HCT116 (cell line): ENCODE results near the gene KRT7. TPM values are rescaled to one million over a fixed set of nuclear protein-coding genes. Genes with fewer than 3 reads are reported as not detected.

Experiments used
- ATAC-seq: fragments of 200-7000 bp; cut with Tn5 transposase; 2 replicates; pipeline ENCODE4 v1.9.1; 2020; ENCODE audit warnings: mild to moderate bottlenecking, moderate library complexity
- BruUV-seq: library from RNA; stranded (reverse); fragments of 400-500 nt; replicated peaks from 2 replicates; lab custom pipeline; 2021; lab: Mats Ljungman, UMichigan
- CTCF ChIA-PET: fragments of 300-600 bp; sonication (Branson Sonifier 250); formaldehyde crosslinking; loops from one replicate; lab custom pipeline; 2021; ENCODE audit warnings: antibody characterized with exemption; lab: Charles Lee
- POLR2A ChIA-PET: fragments of 300-600, 350-600 bp; sonication (Branson Sonifier 250); formaldehyde crosslinking; loops from one replicate; lab custom pipeline; 2021; ENCODE audit warnings: antibody characterized with exemption; lab: Charles Lee
- RAD21 ChIA-PET, 2 experiments: fragments of 300-600 bp; sonication (Branson Sonifier 250); formaldehyde crosslinking; loops; one replicate each; lab custom pipeline; 2023; ENCODE audit warnings: low total read pairs in 2 of 2; ENCODE audit not compliant: uncharacterized antibody in 2 of 2, unreplicated experiment in 2 of 2, low non-redundant PET in 1 of 2; lab: Charles Lee
- DNase-seq: peaks from one replicate; pipeline ENCODE4 v3.0.0-alpha.2; 2010; ENCODE audit warnings: low read depth, low spot score
- H2AFZ ChIP-seq: fragments of 200-600 bp; shearing (Covaris generic), sonication (generic); 2 replicates; pipeline ENCODE4 v1.6.1; 2017; ENCODE audit warnings: low read depth, mixed run types, mixed read lengths, antibody characterized with exemption, low read length; ENCODE audit not compliant: poor library complexity, severe bottlenecking
- H3K27ac ChIP-seq: 2 replicates; pipeline ENCODE4 v1.5.1; 2012; ENCODE audit warnings: low read depth, low read length
- H3K27me3 ChIP-seq: fragments of 200-600 bp; sonication (generic); 2 replicates; pipeline ENCODE4 v1.6.1; 2016; ENCODE audit warnings: mixed run types, low read length, mixed read lengths; ENCODE audit not compliant: insufficient read depth
- H3K36me3 ChIP-seq, 2 experiments: fragments of 200-500 bp in 1 of 2; fragments of 200-600 bp in 1 of 2; sonication (Bioruptor generic) in 1 of 2; sonication (generic) in 1 of 2; 2 replicates each; pipeline versions ENCODE4 v1.5.1 to v1.6.1; 2014 to 2016; ENCODE audit warnings: low read length in 2 of 2, inconsistent platforms in 1 of 2, mixed read lengths in 1 of 2, mixed run types in 1 of 2; ENCODE audit not compliant: insufficient read depth in 2 of 2, control insufficient read depth in 1 of 2
- H3K4me1 ChIP-seq, 2 experiments: fragments of 200-600 bp in 1 of 2; sonication (generic) in 1 of 2; 2 replicates each; pipeline versions ENCODE4 v1.5.1 to v1.6.1; 2012 to 2017; ENCODE audit warnings: low read length in 2 of 2, inconsistent platforms in 1 of 2, mild to moderate bottlenecking in 1 of 2, mixed read lengths in 1 of 2, mixed run types in 1 of 2, moderate library complexity in 1 of 2; ENCODE audit not compliant: insufficient read depth in 2 of 2, control insufficient read depth in 1 of 2
- H3K4me2 ChIP-seq: fragments of 200-600 bp; sonication (generic); 2 replicates; pipeline ENCODE4 v1.6.1; 2017; ENCODE audit warnings: mixed run types, low read length, mixed read lengths
- H3K4me3 ChIP-seq, 2 experiments: fragments of 200-600 bp in 1 of 2; sonication (generic) in 1 of 2; replicated peaks in 1 of 2; 2 replicates each; pipeline ENCODE4 v1.5.1; 2011 to 2016; ENCODE audit warnings: low read length in 2 of 2, control low read depth in 1 of 2, low read depth in 1 of 2, mild to moderate bottlenecking in 1 of 2, mixed read lengths in 1 of 2, mixed run types in 1 of 2
- H3K79me2 ChIP-seq: fragments of 200-600 bp; sonication (generic); 2 replicates; pipeline ENCODE4 v1.6.1; 2017; ENCODE audit warnings: mild to moderate bottlenecking, mixed run types, low read length, moderate library complexity, mixed read lengths; ENCODE audit not compliant: insufficient read depth
- H3K9ac ChIP-seq: fragments of 200-600 bp; sonication (generic); 2 replicates; pipeline ENCODE4 v1.6.1; 2016; ENCODE audit warnings: low read length, mixed read lengths
- H3K9me2 ChIP-seq: fragments of 200-600 bp; sonication (generic), shearing (Covaris generic); 2 replicates; pipeline ENCODE4 v1.6.1; 2017; ENCODE audit warnings: mixed run types, mild to moderate bottlenecking, moderate library complexity; ENCODE audit not compliant: insufficient read depth
- H3K9me3 ChIP-seq, 2 experiments: fragments of 200-500 bp in 1 of 2; fragments of 200-600 bp in 1 of 2; sonication (Bioruptor generic) in 1 of 2; sonication (generic) in 1 of 2; 2 replicates each; pipeline ENCODE4 v1.6.1; 2014 to 2017; ENCODE audit warnings: low read length in 2 of 2, mixed read lengths in 2 of 2, inconsistent platforms in 1 of 2, low read depth in 1 of 2, mild to moderate bottlenecking in 1 of 2, mixed run types in 1 of 2, moderate library complexity in 1 of 2; ENCODE audit not compliant: control insufficient read depth in 1 of 2, insufficient read depth in 1 of 2
- H4K20me1 ChIP-seq: fragments of 200-600 bp; sonication (generic), shearing (Covaris generic); 2 replicates; pipeline ENCODE4 v1.6.1; 2017; ENCODE audit warnings: mixed run types, mild to moderate bottlenecking, moderate library complexity; ENCODE audit not compliant: insufficient read depth
- EGR1 ChIP-seq: IDR thresholded peaks from 2 replicates; pipeline ENCODE4 v1.6.1; 2012; ENCODE audit warnings: low read depth
- FOSL1 ChIP-seq: IDR thresholded peaks from 2 replicates; pipeline ENCODE4 v1.6.1; 2012; ENCODE audit warnings: low read depth
- POLR2A ChIP-seq: IDR thresholded peaks from 2 replicates; pipeline ENCODE4 v1.7.0; 2011; ENCODE audit warnings: borderline replicate concordance; ENCODE audit not compliant: insufficient read depth, insufficient read length; ENCODE audit errors: extremely low read depth
- RAD21 ChIP-seq: IDR thresholded peaks from 2 replicates; pipeline ENCODE4 v1.6.1; 2012; ENCODE audit warnings: low read depth, mild to moderate bottlenecking
- REST ChIP-seq: IDR thresholded peaks from 2 replicates; pipeline ENCODE4 v1.6.1; 2012; ENCODE audit warnings: low read depth
- SIN3A ChIP-seq: IDR thresholded peaks from 2 replicates; pipeline ENCODE4 v1.6.1; 2012; ENCODE audit warnings: low read depth
- SP1 ChIP-seq: IDR thresholded peaks from 2 replicates; pipeline ENCODE4 v1.6.1; 2012; ENCODE audit warnings: low read depth
- SRF ChIP-seq: IDR thresholded peaks from 2 replicates; pipeline ENCODE4 v1.6.1; 2012; ENCODE audit warnings: low read depth
- ZBTB33 ChIP-seq: IDR thresholded peaks from 2 replicates; pipeline ENCODE4 v1.6.1; 2011; ENCODE audit warnings: mild to moderate bottlenecking, low read length, moderate library complexity; ENCODE audit not compliant: insufficient replicate concordance; ENCODE audit errors: extremely low read depth
- ZFX ChIP-seq: fragments of 450-650 bp; IDR thresholded peaks from 2 replicates; pipeline ENCODE4 v1.6.1; 2017
- intact Hi-C: fragments of 100-400 bp; cut with micrococcal nuclease; formaldehyde crosslinking; loops from 2 replicates; pipeline ENCODE4 v1.10.0; 2022
- total RNA-seq: library from RNA; stranded (reverse); gene quantifications from one replicate; pipeline ENCODE4 v1.2.1, GENCODE V29; 2021; ENCODE audit not compliant: unreplicated experiment
- TF ChIP-seq, protein P1 (sequence below), 3 experiments: fragments of 200-600 bp in 1 of 3; sonication (generic) in 1 of 3; IDR thresholded peaks in 2 of 3; conservative IDR thresholded peaks in 1 of 3; 2 replicates each; pipeline ENCODE4 v1.5.1; 2012 to 2017; ENCODE audit warnings: low read depth in 2 of 3, low read length in 2 of 3, antibody characterized with exemption in 1 of 3, borderline replicate concordance in 1 of 3, control low read depth in 1 of 3, mild to moderate bottlenecking in 1 of 3, mixed read lengths in 1 of 3, mixed run types in 1 of 3, moderate library complexity in 1 of 3; ENCODE audit not compliant: insufficient read depth in 1 of 3
- TF ChIP-seq, protein P2 (sequence below): IDR thresholded peaks from 2 replicates; pipeline ENCODE4 v1.6.1; 2012

KRT7 gene
- total RNA-seq, 1 experiment from 2014 or later, result 72.6 TPM

- ATAC-seq (no peak), DNase-seq (no peak)
- no peak overlapping the region for H3K27ac ChIP-seq
- H3K4me3 ChIP-seq, result no peak overlapping the region
- H3K4me1 ChIP-seq, result peaks cover 57 to 96% of the 10 kb centered on the region in 2 experiments
- H3K9me3 ChIP-seq, result no peaks in the 10 kb centered on the region
- CTCF ChIA-PET, result interaction anchor here (0.8 kb wide), 1 partner anchor 39 kb away, joined by 3 read pairs; no protein-coding TSS in a partner anchor
- H3K4me2 ChIP-seq, result no peak overlapping the region
- H2AFZ ChIP-seq, result no peak overlapping the region
- no peaks in the 10 kb centered on the region for H3K9me2 ChIP-seq
- H3K79me2 ChIP-seq, result no peaks in the 10 kb centered on the region
- H3K9ac ChIP-seq, result no peak overlapping the region
- POLR2A ChIA-PET, result no interaction called here
- RAD21 ChIA-PET, result no interaction called here
- no peaks in the 10 kb centered on the region for H3K36me3 ChIP-seq
- TF ChIP-seq SRF (no peak), FOSL1 (no peak), SIN3A (no peak)
- H3K27me3 ChIP-seq, result no peaks in the 10 kb centered on the region; the same call in 1 of the 2 replicates
- H4K20me1 ChIP-seq, result no peaks in the 10 kb centered on the region
- intact Hi-C loops, result no loop called here
- BruUV-seq, result no TSS peak
These were observed 45.4 kb upstream of the KRT7 start for GRCh38 chr12:52187640-52188039.

GRCh38 chr12:52188658-52189057, 44.4 kb upstream of the KRT7 start:
- Histone ChIP-seq H3K27me3 (no peaks in the 10 kb centered on the region; the same call in 1 of the 2 replicates), H3K4me3 (no peak overlapping the region), H3K9me2 (no peaks in the 10 kb centered on the region), H3K27ac (no peak overlapping the region), H4K20me1 (no peaks in the 10 kb centered on the region), H3K79me2 (no peaks in the 10 kb centered on the region), H2AFZ (no peak overlapping the region), H3K4me1 (peaks cover 58 to 96% of the 10 kb centered on the region in 2 experiments), H3K9ac (no peak overlapping the region), H3K9me3 (no peaks in the 10 kb centered on the region), H3K36me3 (no peaks in the 10 kb centered on the region), H3K4me2 (no peak overlapping the region)
- BruUV-seq, result no TSS peak
- CTCF ChIA-PET, result no interaction called here
- POLR2A ChIA-PET, result no interaction called here
- intact Hi-C loops, result no loop called here
- TF ChIP-seq, protein P1, sequence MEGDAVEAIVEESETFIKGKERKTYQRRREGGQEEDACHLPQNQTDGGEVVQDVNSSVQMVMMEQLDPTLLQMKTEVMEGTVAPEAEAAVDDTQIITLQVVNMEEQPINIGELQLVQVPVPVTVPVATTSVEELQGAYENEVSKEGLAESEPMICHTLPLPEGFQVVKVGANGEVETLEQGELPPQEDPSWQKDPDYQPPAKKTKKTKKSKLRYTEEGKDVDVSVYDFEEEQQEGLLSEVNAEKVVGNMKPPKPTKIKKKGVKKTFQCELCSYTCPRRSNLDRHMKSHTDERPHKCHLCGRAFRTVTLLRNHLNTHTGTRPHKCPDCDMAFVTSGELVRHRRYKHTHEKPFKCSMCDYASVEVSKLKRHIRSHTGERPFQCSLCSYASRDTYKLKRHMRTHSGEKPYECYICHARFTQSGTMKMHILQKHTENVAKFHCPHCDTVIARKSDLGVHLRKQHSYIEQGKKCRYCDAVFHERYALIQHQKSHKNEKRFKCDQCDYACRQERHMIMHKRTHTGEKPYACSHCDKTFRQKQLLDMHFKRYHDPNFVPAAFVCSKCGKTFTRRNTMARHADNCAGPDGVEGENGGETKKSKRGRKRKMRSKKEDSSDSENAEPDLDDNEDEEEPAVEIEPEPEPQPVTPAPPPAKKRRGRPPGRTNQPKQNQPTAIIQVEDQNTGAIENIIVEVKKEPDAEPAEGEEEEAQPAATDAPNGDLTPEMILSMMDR (IDR thresholded peaks at IDR 0.05 in 2 of 3, conservative IDR thresholded peaks at IDR 0.05 in 1 of 3; ENCODE audit: borderline replicate concordance in 1 of 3, insufficient read depth in 1 of 3, low read depth in 2 of 3, low read length in 2 of 3), result no peak
- TF ChIP-seq POLR2A (no peak), ZFX (no peak), REST (no peak), EGR1 (no peak), RAD21 (no peak), FOSL1 (no peak), SP1 (no peak), SRF (no peak), ZBTB33 (no peak)
- TF ChIP-seq, protein P2, sequence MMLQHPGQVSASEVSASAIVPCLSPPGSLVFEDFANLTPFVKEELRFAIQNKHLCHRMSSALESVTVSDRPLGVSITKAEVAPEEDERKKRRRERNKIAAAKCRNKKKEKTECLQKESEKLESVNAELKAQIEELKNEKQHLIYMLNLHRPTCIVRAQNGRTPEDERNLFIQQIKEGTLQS, result no peak
- RAD21 ChIA-PET, result no interaction called here
- ATAC-seq (no peak), DNase-seq (no peak)
